IMR-90 (cell line): ENCODE measurements around the gene ASXL2. TPM values are rescaled to one million over a fixed set of nuclear protein-coding genes. Genes with fewer than 3 reads are reported as not detected.

Experiments used
- ATAC-seq: fragments of 200-7000 bp; cut with Tn5 transposase; 2 replicates; pipeline ENCODE4 v1.9.1; 2020; ENCODE audit warnings: low read depth, mild to moderate bottlenecking, moderate library complexity
- BruUV-seq: library from RNA; stranded (reverse); fragments of 400-500 nt; replicated peaks from 2 replicates; lab custom pipeline; 2021; lab: Mats Ljungman, UMichigan
- CTCF ChIA-PET: fragments of 300-600 bp; formaldehyde crosslinking; extraction: SDS; loops from one replicate; lab custom pipeline; 2021; ENCODE audit warnings: antibody characterized with exemption; lab: Yijun Ruan, JAX
- POLR2A ChIA-PET: fragments of 300-600 bp; sonication (Branson Sonifier 250); formaldehyde crosslinking; loops from one replicate; lab custom pipeline; 2022; ENCODE audit warnings: antibody characterized with exemption; ENCODE audit not compliant: unreplicated experiment; lab: Charles Lee
- DNase-seq: peaks from one replicate; pipeline ENCODE4 v3.0.0; 2013
- H2AFZ ChIP-seq: replicated peaks from 2 replicates; pipeline ENCODE3; 2013; ENCODE audit warnings: low read length, mild to moderate bottlenecking; ENCODE audit not compliant: poor library complexity
- H2AK5ac ChIP-seq: 2 replicates; pipeline ENCODE4 v1.6.1; 2013; ENCODE audit warnings: low read depth, low read length, inconsistent platforms
- H2AK9ac ChIP-seq: replicated peaks from 2 replicates; pipeline ENCODE3; 2013; ENCODE audit warnings: mild to moderate bottlenecking, low read depth, low read length, moderate library complexity; ENCODE audit not compliant: poor library complexity
- H2BK120ac ChIP-seq: 2 replicates; pipeline ENCODE4 v1.6.1; 2013; ENCODE audit warnings: low read depth, low read length, inconsistent platforms
- H2BK15ac ChIP-seq: 3 replicates; pipeline ENCODE4 v1.6.1; 2013; ENCODE audit warnings: low read depth, low read length, inconsistent platforms
- H2BK20ac ChIP-seq: 2 replicates; pipeline ENCODE4 v1.6.1; 2013; ENCODE audit warnings: low read depth, mild to moderate bottlenecking, inconsistent platforms, low read length, moderate library complexity
- H2BK5ac ChIP-seq: 2 replicates; pipeline ENCODE4 v1.6.1; 2013; ENCODE audit warnings: mild to moderate bottlenecking, low read depth, low read length, inconsistent platforms; ENCODE audit not compliant: poor library complexity, severe bottlenecking
- H3K14ac ChIP-seq: replicated peaks from 2 replicates; pipeline ENCODE4 v1.6.1; 2013; ENCODE audit warnings: low read depth, low read length, inconsistent platforms
- H3K18ac ChIP-seq: 2 replicates; pipeline ENCODE4 v1.6.1; 2013; ENCODE audit warnings: low read depth, low read length, control low read depth
- H3K23ac ChIP-seq: 2 replicates; pipeline ENCODE4 v1.6.1; 2013; ENCODE audit warnings: low read depth, low read length, inconsistent platforms
- H3K27ac ChIP-seq: 2 replicates; pipeline ENCODE4 v1.5.1; 2013; ENCODE audit warnings: mild to moderate bottlenecking, control low read depth, low read length; ENCODE audit not compliant: insufficient read depth
- H3K27me3 ChIP-seq: 2 replicates; pipeline ENCODE4 v1.6.1; 2013; ENCODE audit warnings: low read length; ENCODE audit not compliant: control insufficient read depth, insufficient read depth
- H3K36me3 ChIP-seq: 2 replicates; pipeline ENCODE4 v1.6.1; 2013; ENCODE audit warnings: low read length, mixed read lengths; ENCODE audit not compliant: control insufficient read depth, insufficient read depth
- H3K4ac ChIP-seq: 2 replicates; pipeline ENCODE4 v1.6.1; 2013; ENCODE audit warnings: low read depth, low read length, inconsistent platforms
- H3K4me1 ChIP-seq: 2 replicates; pipeline ENCODE4 v1.6.1; 2013; ENCODE audit warnings: low read length, mixed read lengths; ENCODE audit not compliant: control insufficient read depth, insufficient read depth
- H3K4me2 ChIP-seq: 2 replicates; pipeline ENCODE4 v1.6.1; 2013; ENCODE audit warnings: low read depth, mild to moderate bottlenecking, control low read depth, low read length, moderate library complexity
- H3K4me3 ChIP-seq: 2 replicates; pipeline ENCODE4 v1.5.1; 2013; ENCODE audit warnings: low read depth, mild to moderate bottlenecking, control low read depth, low read length, moderate library complexity; ENCODE audit not compliant: insufficient read depth
- H3K56ac ChIP-seq: 2 replicates; pipeline ENCODE4 v1.6.1; 2013; ENCODE audit warnings: low read length, inconsistent platforms; ENCODE audit not compliant: insufficient read depth; ENCODE audit errors: extremely low read depth
- H3K79me1 ChIP-seq, 2 experiments: 2 replicates each; pipeline ENCODE4 v1.6.1; 2013; ENCODE audit warnings: low read length in 2 of 2, inconsistent platforms in 1 of 2, low read depth in 1 of 2
- H3K9ac ChIP-seq: 2 replicates; pipeline ENCODE4 v1.6.1; 2013; ENCODE audit warnings: low read depth, low read length, control low read depth
- H3K9me1 ChIP-seq: 2 replicates; pipeline ENCODE4 v1.6.1; 2013; ENCODE audit warnings: low read length, inconsistent platforms; ENCODE audit not compliant: insufficient read depth
- H3K9me3 ChIP-seq: 2 replicates; pipeline ENCODE4 v1.6.1; 2013; ENCODE audit warnings: low read length; ENCODE audit not compliant: control insufficient read depth, insufficient read depth
- H4K20me1 ChIP-seq: 2 replicates; pipeline ENCODE4 v1.6.1; 2013; ENCODE audit warnings: low read length, inconsistent platforms; ENCODE audit not compliant: insufficient read depth
- H4K5ac ChIP-seq: 2 replicates; pipeline ENCODE4 v1.6.1; 2013; ENCODE audit warnings: mild to moderate bottlenecking, low read depth, low read length, control low read depth
- H4K8ac ChIP-seq, 2 experiments: 2 replicates each; pipeline ENCODE4 v1.6.1; 2013; ENCODE audit warnings: low read depth in 2 of 2, low read length in 2 of 2, control low read depth in 1 of 2, inconsistent platforms in 1 of 2
- H4K91ac ChIP-seq: 2 replicates; pipeline ENCODE4 v1.6.1; 2013; ENCODE audit warnings: low read depth, low read length, inconsistent platforms; ENCODE audit not compliant: insufficient read depth
- BHLHE40 ChIP-seq: fragments of 150-350 bp; IDR thresholded peaks from 2 replicates; pipeline ENCODE4 v1.6.1; 2016; ENCODE audit warnings: mild to moderate bottlenecking, low read depth, low read length
- ELK1 ChIP-seq: fragments of 150-350 bp; IDR thresholded peaks from 2 replicates; pipeline ENCODE4 v1.6.1; 2016; ENCODE audit warnings: low read depth, mild to moderate bottlenecking, low read length, moderate library complexity, borderline replicate concordance
- MAZ ChIP-seq: IDR thresholded peaks from 2 replicates; pipeline ENCODE4 v1.6.1; 2012; ENCODE audit warnings: low read depth, mild to moderate bottlenecking, low read length, improper control_type of control experiment, moderate library complexity, borderline replicate concordance
- RCOR1 ChIP-seq: IDR thresholded peaks from 2 replicates; pipeline ENCODE4 v1.6.1; 2012; ENCODE audit warnings: mild to moderate bottlenecking, low read length, improper control_type of control experiment; ENCODE audit not compliant: insufficient replicate concordance
- RFX5 ChIP-seq: IDR thresholded peaks from 2 replicates; pipeline ENCODE4 v1.8.0; 2012; ENCODE audit warnings: low read depth, mild to moderate bottlenecking, low read length, moderate library complexity
- USF2 ChIP-seq: fragments of 150-350 bp; IDR thresholded peaks from 2 replicates; pipeline ENCODE4 v1.6.1; 2017; ENCODE audit warnings: mild to moderate bottlenecking, antibody characterized with exemption, low read length, low read depth
- WGBS, 2 experiments: methylation state at CpG; one replicate each; pipeline versions ENCODE4 v1.1.5 to v1.1.7; 2013; ENCODE audit warnings: missing lambda C conversion rate in 2 of 2; ENCODE audit not compliant: insufficient read length in 1 of 2; ENCODE audit errors: extremely low coverage in 2 of 2; 5-methylcytosine and 5-hydroxymethylcytosine counted together
- dilution Hi-C: fragments of 300-500 bp; cut with HindIII; formaldehyde crosslinking; loops from one replicate; pipeline ENCODE4 v1.14.3; 2018; ENCODE audit warnings: low sequenced_read_pairs; ENCODE audit not compliant: unreplicated experiment
- in situ Hi-C: fragments of 300-500 bp; cut with MboI; formaldehyde crosslinking; loops from 3 replicates; pipeline ENCODE4 v1.14.3; 2019; ENCODE audit warnings: low sequenced_read_pairs, inconsistent platforms, mixed read lengths
- intact Hi-C: fragments of 100-400 bp; cut with micrococcal nuclease; formaldehyde crosslinking; loops from 2 replicates; pipeline ENCODE4 v1.10.0; 2022
- polyA plus RNA-seq, 3 experiments: library from polyadenylated mRNA; depleted of rRNA; stranded (reverse); fragments of >200 nt; gene quantifications; 2 replicates each; pipeline ENCODE4 v1.2.3, GENCODE V29; 2012; ENCODE audit warnings: low replicate concordance in 1 of 3
- total RNA-seq: library from RNA; depleted of rRNA; stranded (reverse); fragments of >200 nt; gene quantifications from 2 replicates; pipeline ENCODE4 v1.2.3, GENCODE V29; 2012

ASXL2 gene
- total and polyA plus RNA-seq, 2 of the 4 experiments (the other 2 are of a cell fraction) = 5.3 to 8.1 TPM

GRCh38 chr2:25709349-25709748 is 168.9 kb downstream of the ASXL2 start:
- H2BK15ac ChIP-seq = no peak overlapping the region
- H4K91ac ChIP-seq = no peak overlapping the region
- H2AFZ ChIP-seq = no peak overlapping the region
- no peak overlapping the region for H3K56ac ChIP-seq
- POLR2A ChIA-PET = no interaction called here
- H3K14ac ChIP-seq = no peak overlapping the region
- intact Hi-C loops (no loop called here), dilution Hi-C loops (no loop called here), in situ Hi-C loops (no loop called here)
- no peak overlapping the region for H2AK5ac ChIP-seq
- H4K8ac ChIP-seq = no peak overlapping the region
- H3K9ac ChIP-seq = no peak overlapping the region
- no peak overlapping the region for H3K4me3 ChIP-seq
- WGBS, 2 experiments = no CpG with 5 or more reads among the region's 2 CpGs
- H3K9me3 ChIP-seq = peaks cover 2% of the 10 kb centered on the region; the same call in 1 of the 2 replicates
- no peak overlapping the region for H3K4ac ChIP-seq
- H2AK9ac ChIP-seq = no peak overlapping the region
- BruUV-seq = no TSS peak
- H3K23ac ChIP-seq = no peak overlapping the region
- no peak overlapping the region for H3K4me2 ChIP-seq
- peaks cover 11% of the 10 kb centered on the region for H3K27me3 ChIP-seq
- DNase-seq (no peak), ATAC-seq (no peak)
- H3K27ac ChIP-seq = no peak overlapping the region
- H2BK120ac ChIP-seq = no peak overlapping the region
- no peak overlapping the region for H2BK20ac ChIP-seq
- no peak overlapping the region for H3K18ac ChIP-seq
- no peaks in the 10 kb centered on the region for H4K20me1 ChIP-seq
- H2BK5ac ChIP-seq = no peak overlapping the region
- TF ChIP-seq MAZ (no peak), ELK1 (no peak), USF2 (no peak), RCOR1 (no peak), RFX5 (no peak), BHLHE40 (no peak)
- H3K4me1 ChIP-seq = no peaks in the 10 kb centered on the region
- no peaks in the 10 kb centered on the region for H3K36me3 ChIP-seq
- H3K79me1 ChIP-seq = no peaks in the 10 kb centered on the region
- CTCF ChIA-PET = interaction anchor here (2.4 kb wide), 1 partner anchor 9 kb away, joined by 10 read pairs; no protein-coding TSS in a partner anchor
- H3K9me1 ChIP-seq = no peaks in the 10 kb centered on the region
- no peak overlapping the region for H4K5ac ChIP-seq
